ENCODE results near the gene MVB12B. TPM values are rescaled to one million over a fixed set of nuclear protein-coding genes. Genes with fewer than 3 reads are reported as not detected.
"Not testable (repeated sequence)": the region's sequence is repeated elsewhere in the genome, so short reads cannot be mapped to it uniquely, and the experiment has no call there.

The MVB12B gene, protein sequence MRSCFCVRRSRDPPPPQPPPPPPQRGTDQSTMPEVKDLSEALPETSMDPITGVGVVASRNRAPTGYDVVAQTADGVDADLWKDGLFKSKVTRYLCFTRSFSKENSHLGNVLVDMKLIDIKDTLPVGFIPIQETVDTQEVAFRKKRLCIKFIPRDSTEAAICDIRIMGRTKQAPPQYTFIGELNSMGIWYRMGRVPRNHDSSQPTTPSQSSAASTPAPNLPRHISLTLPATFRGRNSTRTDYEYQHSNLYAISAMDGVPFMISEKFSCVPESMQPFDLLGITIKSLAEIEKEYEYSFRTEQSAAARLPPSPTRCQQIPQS
- total RNA-seq (1 to 10 TPM; 3.0 to 9.7 (median 4.2) TPM), polyA plus RNA-seq (1 to 10 TPM; 1.6 to 2.3 TPM), total RNA-seq (6.3 reads per million, percentile 28 among the genes with 10 or more reads in this experiment)

DNA sequence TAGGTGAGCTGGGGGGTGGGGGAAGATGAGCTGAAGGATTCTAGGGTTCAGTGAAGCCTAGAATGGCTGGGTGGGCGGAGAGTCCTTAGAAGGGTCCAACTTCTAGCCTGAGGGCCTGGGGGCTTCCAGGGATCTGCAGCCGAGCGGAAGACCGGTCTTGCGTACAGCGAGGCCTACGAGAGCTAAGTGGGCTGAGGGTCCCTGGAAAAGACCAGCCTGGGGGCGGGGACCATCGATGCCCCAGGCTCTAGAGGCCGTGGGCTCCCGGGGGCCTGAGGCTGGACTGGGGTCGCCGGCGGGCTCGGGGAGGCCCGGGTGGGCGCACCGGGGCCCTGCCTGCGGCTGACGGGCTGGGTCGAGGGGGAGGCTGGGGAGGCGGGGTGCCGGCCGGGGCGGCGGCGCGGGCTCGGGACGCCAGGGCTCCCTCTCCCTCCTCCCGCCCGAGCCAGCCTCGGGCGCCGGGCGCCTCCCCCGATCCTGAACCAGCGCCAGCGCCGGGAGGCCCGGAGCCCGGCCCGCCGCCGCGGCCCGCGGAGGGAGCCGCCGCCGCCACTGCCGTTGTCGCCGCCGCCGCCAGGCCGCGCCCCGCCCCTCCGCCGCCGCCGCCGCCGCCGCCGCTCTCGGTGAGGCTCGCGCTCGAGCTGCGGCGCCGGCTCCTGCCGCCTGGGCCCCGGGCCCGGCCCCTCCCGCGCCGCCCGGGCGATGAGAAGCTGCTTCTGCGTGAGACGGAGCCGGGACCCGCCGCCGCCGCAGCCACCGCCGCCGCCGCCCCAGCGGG, at the start of gene MVB12B:
Gene MVB12B (plus strand): TSS at position 602 of the 778 bp plus-strand sequence. CDS start 101 bp downstream, at position 703.
- POLR2A ChIA-PET, result interaction anchor here (1.0 kb wide), 1 partner anchor 164 kb away, joined by 5 read pairs; no protein-coding TSS in a partner anchor
- H3K4me1 ChIP-seq (ENCODE audit: control insufficient read depth in 2 of 2, insufficient read depth in 2 of 2, low read length in 2 of 2), result peaks cover 4 to 41% of the 10 kb centered on the region in 2 donors
- peaks cover 0 to 42% (median 0%) of the 10 kb centered on the region in 5 donors for H3K27me3 Mint-ChIP-seq
- H3K36me3 ChIP-seq (ENCODE audit: control insufficient read depth in 2 of 3, insufficient read depth in 3 of 3, low read length in 3 of 3), result no peaks in the 10 kb centered on the region
- H3K4me3 Mint-ChIP-seq, result peak within 1 kb of the TSS; percentile 73 to 89 (median 87)
- ATAC-seq (peak; percentile 89), DNase-seq (peak; percentile 37 to 67 (median 57))
- H3K36me3 Mint-ChIP-seq, result peaks cover 0 to 8% (median 3%) of the 10 kb centered on the region in 5 donors
- CTCF ChIA-PET, result interaction anchor here (0.7 to 1.6 kb wide), 5 partner anchors 9 to 173 kb away, joined by 3 to 9 read pairs (median 4); no protein-coding TSS in a partner anchor
- H3K9me3 Mint-ChIP-seq, result peaks cover 0 to 9% (median 0%) of the 10 kb centered on the region in 11 donors
- peaks cover 7 to 39% (median 14%) of the 10 kb centered on the region in 7 donors for H3K4me1 Mint-ChIP-seq
- H3K27ac Mint-ChIP-seq, result peak within 1 kb of the TSS; percentile 70 to 89 (median 84)
- H3K9me3 ChIP-seq (ENCODE audit: control insufficient read depth in 2 of 3, low read length in 3 of 3), result peaks cover 0 to 5% (median 0%) of the 10 kb centered on the region in 3 experiments
- H3K27ac ChIP-seq (ENCODE audit: low read depth, low read length), result peak within 1 kb of the TSS; percentile 59
- peak within 1 kb of the TSS; percentile 46 for H3K4me3 ChIP-seq (ENCODE audit: low read length)
- intact Hi-C loops (cut with micrococcal nuclease), result loop anchor here (5.0 kb wide), 2 partner anchors 71 to 146 kb away; no protein-coding TSS in a partner anchor
- H3K27me3 ChIP-seq (ENCODE audit: control insufficient read depth in 2 of 2, insufficient read depth in 2 of 2, low read length in 2 of 2), result no peaks in the 10 kb centered on the region

DNA sequence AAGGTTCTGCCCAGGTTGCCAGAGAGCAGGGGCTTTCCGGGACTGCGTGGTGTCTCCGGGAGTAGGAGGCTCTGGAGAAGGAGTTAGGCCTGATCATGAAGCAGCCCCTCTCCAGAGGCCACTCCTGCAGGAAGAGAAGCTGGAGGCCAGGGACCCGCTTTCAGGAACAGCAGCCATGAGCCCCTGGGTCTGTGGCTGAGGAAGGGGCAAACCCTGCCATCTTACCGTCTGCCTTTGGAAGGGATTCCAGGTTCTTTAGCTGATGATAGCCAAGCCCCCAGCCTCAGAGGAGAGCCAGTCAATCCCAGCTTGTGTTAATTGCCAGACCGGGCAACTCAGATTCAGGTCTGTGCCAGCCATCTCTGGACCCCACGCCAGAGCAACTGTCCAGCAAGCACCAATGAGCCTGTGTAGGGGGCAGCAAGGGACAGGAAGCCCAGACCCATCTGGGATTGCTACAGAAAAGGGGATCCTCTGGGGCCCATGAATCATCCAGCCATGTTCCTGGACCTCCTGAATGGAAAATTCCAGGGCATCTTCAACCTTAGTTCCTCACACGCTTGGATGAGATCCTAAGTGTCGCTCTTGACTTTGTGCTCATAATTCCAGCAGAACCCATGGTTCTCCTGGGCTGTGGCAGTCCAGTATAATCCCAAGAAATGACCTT, 42.7 kb upstream of the MVB12B start:
- Mint-ChIP-seq H3K27ac (no peak overlapping the region), H3K27me3 (peaks cover 6 to 22% (median 10%) of the 10 kb centered on the region in 5 donors), H3K4me3 (no peak overlapping the region), H3K4me1 (no peaks in the 10 kb centered on the region), H3K36me3 (no peaks in the 10 kb centered on the region), H3K9me3 (peaks cover 0 to 10% (median 4%) of the 10 kb centered on the region in 11 donors)
- ChIA-PET POLR2A (no interaction called here), CTCF (no interaction called here)
- Histone ChIP-seq H3K9me3 (ENCODE audit: control insufficient read depth in 2 of 3, low read length in 3 of 3) (no peaks in the 10 kb centered on the region), H3K4me1 (ENCODE audit: control insufficient read depth in 2 of 2, insufficient read depth in 2 of 2, low read length in 2 of 2) (no peaks in the 10 kb centered on the region), H3K36me3 (ENCODE audit: control insufficient read depth in 2 of 3, insufficient read depth in 3 of 3, low read length in 3 of 3) (no peaks in the 10 kb centered on the region), H3K27ac (ENCODE audit: low read depth, low read length) (no peak overlapping the region), H3K4me3 (ENCODE audit: low read length) (no peak overlapping the region), H3K27me3 (ENCODE audit: control insufficient read depth in 2 of 2, insufficient read depth in 2 of 2, low read length in 2 of 2) (no peaks in the 10 kb centered on the region)
- intact Hi-C loops (cut with micrococcal nuclease), result no loop called here
- DNase-seq (no peak), ATAC-seq (no peak)

DNA sequence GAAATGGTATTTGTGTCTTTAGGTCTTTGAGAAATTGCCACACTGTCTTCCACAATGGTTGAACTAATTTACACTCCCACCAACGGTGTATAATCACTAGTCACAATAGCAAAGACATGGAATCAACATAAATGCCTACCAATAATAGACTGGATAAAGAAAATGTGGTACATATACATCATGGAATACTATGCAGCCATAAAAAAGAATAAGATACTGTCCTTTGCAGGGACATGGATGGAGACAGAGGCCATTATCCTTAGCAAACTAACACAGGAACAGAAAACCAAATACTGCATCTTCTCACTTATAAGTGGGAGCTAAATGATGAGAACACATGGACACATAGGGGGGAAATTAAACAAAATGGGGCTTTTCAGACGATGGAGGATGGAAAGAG, 41.0 kb upstream of the MVB12B start:
- peaks cover 5 to 10% (median 5%) of the 10 kb centered on the region in 5 donors for H3K27me3 Mint-ChIP-seq
- POLR2A ChIA-PET; ATAC-seq; H3K4me3 Mint-ChIP-seq; H3K27ac ChIP-seq (ENCODE audit: low read depth, low read length); H3K36me3 ChIP-seq (ENCODE audit: control insufficient read depth in 2 of 3, insufficient read depth in 3 of 3, low read length in 3 of 3); intact Hi-C loops (cut with micrococcal nuclease); H3K4me3 ChIP-seq (ENCODE audit: low read length); CTCF ChIA-PET; H3K4me1 ChIP-seq (ENCODE audit: control insufficient read depth in 2 of 2, insufficient read depth in 2 of 2, low read length in 2 of 2); H3K9me3 Mint-ChIP-seq; H3K27ac Mint-ChIP-seq; H3K9me3 ChIP-seq (ENCODE audit: control insufficient read depth in 2 of 3, low read length in 3 of 3); DNase-seq; H3K36me3 Mint-ChIP-seq; H3K4me1 Mint-ChIP-seq; H3K27me3 ChIP-seq (ENCODE audit: control insufficient read depth in 2 of 2, insufficient read depth in 2 of 2, low read length in 2 of 2): not testable (repeated sequence)

DNA sequence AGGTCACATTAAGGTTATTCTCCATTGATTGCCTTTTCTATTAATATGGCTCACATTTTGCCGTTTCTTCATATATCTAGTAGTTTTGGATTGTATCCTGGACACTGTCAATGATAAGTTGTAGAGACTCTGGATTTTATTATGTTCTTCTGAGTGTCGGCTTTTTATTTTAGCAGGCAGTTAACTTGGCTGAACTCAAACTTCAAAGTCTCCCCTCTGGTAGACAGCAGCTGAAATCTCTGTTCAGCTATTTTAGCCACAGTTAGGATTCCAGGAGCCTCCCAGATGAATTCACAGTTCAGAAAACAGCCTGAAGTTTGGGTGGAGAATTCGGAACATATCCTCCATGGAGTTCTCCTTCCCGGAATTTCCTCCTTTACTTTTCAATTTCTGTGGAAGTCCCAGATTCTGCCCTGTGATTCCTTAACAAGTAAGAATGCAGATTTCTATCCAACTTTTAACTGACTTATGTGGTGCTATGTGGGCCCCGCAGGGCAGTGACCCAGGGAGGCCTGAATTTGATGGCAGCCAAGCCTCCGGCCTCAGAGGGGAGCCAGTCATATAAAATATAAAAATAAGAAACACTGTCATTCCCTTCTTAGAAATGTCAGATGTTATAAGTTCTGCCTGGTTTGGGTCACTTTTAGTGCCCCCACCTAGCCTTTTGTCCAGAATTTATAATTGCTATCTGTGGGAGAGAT, 39.3 kb upstream of the MVB12B start:
- H3K9me3 Mint-ChIP-seq, result peaks cover 0 to 3% (median 0%) of the 10 kb centered on the region in 11 donors
- H3K4me1 ChIP-seq (ENCODE audit: control insufficient read depth in 2 of 2, insufficient read depth in 2 of 2, low read length in 2 of 2), result no peaks in the 10 kb centered on the region
- no peak for ATAC-seq
- H3K27ac ChIP-seq (ENCODE audit: low read depth, low read length), result no peak overlapping the region
- H3K4me3 ChIP-seq (ENCODE audit: low read length), result no peak overlapping the region
- POLR2A ChIA-PET, result no interaction called here
- no peak for DNase-seq
- CTCF ChIA-PET, result no interaction called here
- no peaks in the 10 kb centered on the region for H3K36me3 Mint-ChIP-seq
- intact Hi-C loops (cut with micrococcal nuclease), result no loop called here
- no peaks in the 10 kb centered on the region for H3K9me3 ChIP-seq (ENCODE audit: control insufficient read depth in 2 of 3, low read length in 3 of 3)
- no peaks in the 10 kb centered on the region for H3K27me3 ChIP-seq (ENCODE audit: control insufficient read depth in 2 of 2, insufficient read depth in 2 of 2, low read length in 2 of 2)
- H3K27me3 Mint-ChIP-seq, result peaks cover 4 to 10% (median 6%) of the 10 kb centered on the region in 5 donors
- H3K4me1 Mint-ChIP-seq, result no peaks in the 10 kb centered on the region
- no peak overlapping the region for H3K4me3 Mint-ChIP-seq
- H3K36me3 ChIP-seq (ENCODE audit: control insufficient read depth in 2 of 3, insufficient read depth in 3 of 3, low read length in 3 of 3), result no peaks in the 10 kb centered on the region
- no peak overlapping the region for H3K27ac Mint-ChIP-seq

DNA sequence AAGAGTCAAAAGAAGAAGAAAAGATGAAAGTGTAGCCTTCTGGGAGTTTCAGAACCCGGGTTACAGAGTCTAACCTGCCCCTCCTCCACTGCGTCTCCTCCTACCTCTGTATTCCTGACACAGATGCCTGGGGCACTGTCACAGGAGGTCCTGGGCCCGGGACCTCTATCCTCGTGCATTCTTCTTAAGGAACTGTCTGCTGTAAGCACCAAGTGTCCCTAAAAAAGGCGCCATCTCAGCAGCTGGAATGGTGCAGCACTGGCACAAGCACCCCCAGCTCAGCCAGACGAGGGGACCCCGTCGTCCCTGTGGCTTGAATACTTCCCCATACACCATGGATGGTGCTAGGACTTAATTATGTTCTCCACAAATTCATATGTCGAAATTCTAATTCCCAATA, 35.8 kb upstream of the MVB12B start:
- no peaks in the 10 kb centered on the region for H3K27me3 ChIP-seq (ENCODE audit: control insufficient read depth in 2 of 2, insufficient read depth in 2 of 2, low read length in 2 of 2)
- H3K36me3 ChIP-seq (ENCODE audit: control insufficient read depth in 2 of 3, insufficient read depth in 3 of 3, low read length in 3 of 3), result no peaks in the 10 kb centered on the region
- Mint-ChIP-seq H3K27me3 (peaks cover 1 to 18% (median 2%) of the 10 kb centered on the region in 5 donors), H3K27ac (no peak overlapping the region), H3K9me3 (no peaks in the 10 kb centered on the region), H3K4me3 (no peak overlapping the region), H3K36me3 (no peaks in the 10 kb centered on the region), H3K4me1 (no peaks in the 10 kb centered on the region)
- no peak overlapping the region for H3K27ac ChIP-seq (ENCODE audit: low read depth, low read length)
- peak in 1 of 9 donors; percentile 6 for DNase-seq
- no peak for ATAC-seq
- H3K4me1 ChIP-seq (ENCODE audit: control insufficient read depth in 2 of 2, insufficient read depth in 2 of 2, low read length in 2 of 2), result no peaks in the 10 kb centered on the region
- intact Hi-C loops (cut with micrococcal nuclease), result no loop called here
- H3K4me3 ChIP-seq (ENCODE audit: low read length), result no peak overlapping the region
- ChIA-PET POLR2A (no interaction called here), CTCF (interaction anchor here (0.6 kb wide), 1 partner anchor 71 kb away, joined by 4 read pairs; no protein-coding TSS in a partner anchor)
- H3K9me3 ChIP-seq (ENCODE audit: control insufficient read depth in 2 of 3, low read length in 3 of 3), result no peaks in the 10 kb centered on the region

DNA sequence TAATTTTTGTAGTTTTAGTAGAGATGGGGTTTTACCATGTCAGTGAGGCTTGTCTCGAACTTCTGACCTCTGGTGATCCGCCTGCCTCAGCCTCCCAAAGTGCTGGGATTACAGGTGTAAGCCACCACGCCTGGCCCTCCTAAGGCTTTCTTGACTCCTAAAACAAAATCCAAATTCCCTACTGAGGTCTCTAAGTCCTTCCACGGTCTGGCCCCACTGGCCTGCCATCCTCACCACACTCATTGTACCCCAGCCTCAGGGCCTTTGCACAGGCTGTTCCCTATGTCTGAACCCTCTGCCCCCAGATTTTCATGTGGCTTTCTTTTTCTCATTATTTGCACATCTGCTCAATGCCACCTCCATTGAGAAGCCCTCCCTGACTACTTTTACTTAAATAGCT, 34.7 kb upstream of the MVB12B start:
- Mint-ChIP-seq H3K36me3 (no peaks in the 10 kb centered on the region), H3K4me1 (no peaks in the 10 kb centered on the region), H3K27ac (no peak overlapping the region), H3K4me3 (no peak overlapping the region), H3K27me3 (peaks cover 0 to 18% (median 2%) of the 10 kb centered on the region in 5 donors), H3K9me3 (no peaks in the 10 kb centered on the region)
- H3K4me3 ChIP-seq (ENCODE audit: low read length), result no peak overlapping the region
- DNase-seq, result peak in 1 of 9 donors; percentile 3
- no peaks in the 10 kb centered on the region for H3K36me3 ChIP-seq (ENCODE audit: control insufficient read depth in 2 of 3, insufficient read depth in 3 of 3, low read length in 3 of 3)
- intact Hi-C loops (cut with micrococcal nuclease), result no loop called here
- H3K27ac ChIP-seq (ENCODE audit: low read depth, low read length), result no peak overlapping the region
- no peaks in the 10 kb centered on the region for H3K9me3 ChIP-seq (ENCODE audit: control insufficient read depth in 2 of 3, low read length in 3 of 3)
- CTCF ChIA-PET, result no interaction called here
- no peak for ATAC-seq
- H3K27me3 ChIP-seq (ENCODE audit: control insufficient read depth in 2 of 2, insufficient read depth in 2 of 2, low read length in 2 of 2), result no peaks in the 10 kb centered on the region
- POLR2A ChIA-PET, result no interaction called here
- H3K4me1 ChIP-seq (ENCODE audit: control insufficient read depth in 2 of 2, insufficient read depth in 2 of 2, low read length in 2 of 2), result no peaks in the 10 kb centered on the region

Measured in naive thymus-derived CD4-positive, alpha-beta T cell (primary cell).